Measurements from ENCODE around the gene TNNC1. TPM values are rescaled to one million over a fixed set of nuclear protein-coding genes. Genes with fewer than 3 reads are reported as not detected.

TNNC1 gene
- total and polyA plus RNA-seq, 2 of the 13 experiments (the other 11 are each of a cell fraction or from before 2014, with no cell fraction given): 11.8 to 36.4 TPM

GRCh38 chr3:52420388-52420787 is 33.5 kb downstream of the TNNC1 start (continued):
- TF ChIP-seq CSRNP1 (CRISPR knock-in tag; IDR thresholded peaks at IDR 0.05) (no peak), PAWR (CRISPR knock-in tag; IDR thresholded peaks at IDR 0.05; ENCODE audit: borderline replicate concordance) (no peak), ZNF766 (CRISPR knock-in tag; IDR thresholded peaks at IDR 0.05; ENCODE audit: borderline replicate concordance) (no peak), ZMYM3 (CRISPR knock-in tag; IDR thresholded peaks at IDR 0.05) (no peak), NR2C2 (CRISPR knock-in tag; IDR thresholded peaks at IDR 0.05; ENCODE audit: borderline replicate concordance) (no peak), MZF1 (CRISPR knock-in tag; IDR thresholded peaks at IDR 0.05; ENCODE audit: borderline replicate concordance) (no peak), NONO (IDR thresholded peaks at IDR 0.05) (no peak), NONO (CRISPR knock-in tag; conservative IDR thresholded peaks at IDR 0.05) (no peak), ZNF703 (CRISPR knock-in tag; IDR thresholded peaks at IDR 0.05; ENCODE audit: borderline replicate concordance) (no peak), DNMT1 (CRISPR knock-in tag; IDR thresholded peaks at IDR 0.05) (no peak)

GRCh38 chr3:52415800-52416199 is 38.0 kb downstream of the TNNC1 start:
- in situ Hi-C loops (cut with HindIII; ENCODE audit: extremely low pct_ligation_motif_present, low pct_unique_long_range_greater_than_20kb) (no loop called here), intact Hi-C loops (cut with micrococcal nuclease; ENCODE audit: unreplicated experiment) (no loop called here)
- no peak for ATAC-seq
- Histone ChIP-seq H4K20me1 (ENCODE audit: insufficient read depth, low read length) (no peaks in the 10 kb centered on the region), H3K79me2 (ENCODE audit: insufficient read depth, low read length) (peaks cover 9% of the 10 kb centered on the region), H3K9me3 (ENCODE audit: low read length) (no peaks in the 10 kb centered on the region), H3K27ac (ENCODE audit: extremely low read length, insufficient read depth, low read length) (no peak overlapping the region), H3K4me2 (ENCODE audit: low read depth, low read length) (no peak overlapping the region), H3K4me3 (replicated peaks in 1 of 3; ENCODE audit: insufficient read depth in 1 of 3, low read depth in 2 of 3, low read length in 3 of 3) (no peak overlapping the region), H3K36me3 (replicated peaks in 1 of 2; ENCODE audit: control insufficient read depth in 1 of 2, insufficient read depth in 2 of 2, low read length in 2 of 2) (no peaks in the 10 kb centered on the region), H2AFZ (ENCODE audit: low read length) (no peak overlapping the region), H3K27me3 (ENCODE audit: control insufficient read depth in 1 of 2, insufficient read depth in 2 of 2, low read length in 2 of 2) (peaks cover 0 to 4% of the 10 kb centered on the region in 2 experiments; a peak in 1 of 5 replicates), H3K9ac (ENCODE audit: insufficient read depth, low read depth, low read length) (no peak overlapping the region), H3K4me1 (ENCODE audit: insufficient read depth, low read length) (peaks cover 17% of the 10 kb centered on the region)
- WGBS (ENCODE audit: low lambda C conversion rate): 81% methylated on average over 3 of the region's 3 CpGs
- no TSS peak for BruUV-seq (replicated peaks)
- DNase-seq (ENCODE audit: low spot score): no peak
- POLR2A ChIA-PET: no interaction called here
- no peak for FAIRE-seq
- CTCF ChIA-PET (ENCODE audit: low intra/inter-chr PET ratio, low total read pairs): no interaction called here
- no peak for TF ChIP-seq ZNF44 (CRISPR knock-in tag; IDR thresholded peaks at IDR 0.05)
- TF ChIP-seq ZNF10 (CRISPR knock-in tag; IDR thresholded peaks at IDR 0.05; ENCODE audit: borderline replicate concordance, low read depth): no peak
- no peak for TF ChIP-seq ZNF451 (CRISPR knock-in tag; IDR thresholded peaks at IDR 0.05)
- no peak for TF ChIP-seq ARHGAP35 (CRISPR knock-in tag; IDR thresholded peaks at IDR 0.05; ENCODE audit: borderline replicate concordance)
- TF ChIP-seq JARID2 (CRISPR knock-in tag; IDR thresholded peaks at IDR 0.05; ENCODE audit: insufficient replicate concordance): no peak
- no peak for TF ChIP-seq ZKSCAN5 (CRISPR knock-in tag; IDR thresholded peaks at IDR 0.05)
- TF ChIP-seq, protein P1, sequence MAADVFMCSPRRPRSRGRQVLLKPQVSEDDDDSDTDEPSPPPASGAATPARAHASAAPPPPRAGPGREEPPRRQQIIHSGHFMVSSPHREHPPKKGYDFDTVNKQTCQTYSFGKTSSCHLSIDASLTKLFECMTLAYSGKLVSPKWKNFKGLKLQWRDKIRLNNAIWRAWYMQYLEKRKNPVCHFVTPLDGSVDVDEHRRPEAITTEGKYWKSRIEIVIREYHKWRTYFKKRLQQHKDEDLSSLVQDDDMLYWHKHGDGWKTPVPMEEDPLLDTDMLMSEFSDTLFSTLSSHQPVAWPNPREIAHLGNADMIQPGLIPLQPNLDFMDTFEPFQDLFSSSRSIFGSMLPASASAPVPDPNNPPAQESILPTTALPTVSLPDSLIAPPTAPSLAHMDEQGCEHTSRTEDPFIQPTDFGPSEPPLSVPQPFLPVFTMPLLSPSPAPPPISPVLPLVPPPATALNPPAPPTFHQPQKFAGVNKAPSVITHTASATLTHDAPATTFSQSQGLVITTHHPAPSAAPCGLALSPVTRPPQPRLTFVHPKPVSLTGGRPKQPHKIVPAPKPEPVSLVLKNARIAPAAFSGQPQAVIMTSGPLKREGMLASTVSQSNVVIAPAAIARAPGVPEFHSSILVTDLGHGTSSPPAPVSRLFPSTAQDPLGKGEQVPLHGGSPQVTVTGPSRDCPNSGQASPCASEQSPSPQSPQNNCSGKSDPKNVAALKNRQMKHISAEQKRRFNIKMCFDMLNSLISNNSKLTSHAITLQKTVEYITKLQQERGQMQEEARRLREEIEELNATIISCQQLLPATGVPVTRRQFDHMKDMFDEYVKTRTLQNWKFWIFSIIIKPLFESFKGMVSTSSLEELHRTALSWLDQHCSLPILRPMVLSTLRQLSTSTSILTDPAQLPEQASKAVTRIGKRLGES (CRISPR knock-in tag; IDR thresholded peaks at IDR 0.05; ENCODE audit: borderline replicate concordance): no peak
- TF ChIP-seq RBFOX2 (IDR thresholded peaks at IDR 0.05; ENCODE audit: low read depth, low read length): no peak
- TF ChIP-seq ZNF354B (CRISPR knock-in tag; IDR thresholded peaks at IDR 0.05): no peak
- no peak for TF ChIP-seq HNRNPK (IDR thresholded peaks at IDR 0.05; ENCODE audit: low read depth, low read length, poor library complexity, severe bottlenecking)
- no peak for TF ChIP-seq ZNF7 (CRISPR knock-in tag; IDR thresholded peaks at IDR 0.05)

All from HepG2 (cell line).